Central memory CD4-positive, alpha-beta T cell (primary cell): ENCODE measurements around the gene IQCC.
A peak's percentile ranks its signal among the peaks of the same experiment; 100 is the strongest.
"Not testable (repeated sequence)": the region's sequence is repeated elsewhere in the genome, so short reads cannot be mapped to it uniquely, and the experiment has no call there.

Experiments used
- DNase-seq: peaks from one replicate; pipeline ENCODE4 v3.0.0; 2022
- total RNA-seq, 3 experiments: gene quantifications; one replicate each; lab custom pipeline; 2026; lab: John Stamatoyannopoulos, UW

IQCC gene
- 2.8 to 9.3 (median 3.5) reads per million in 3 experiments for total RNA-seq

DNA sequence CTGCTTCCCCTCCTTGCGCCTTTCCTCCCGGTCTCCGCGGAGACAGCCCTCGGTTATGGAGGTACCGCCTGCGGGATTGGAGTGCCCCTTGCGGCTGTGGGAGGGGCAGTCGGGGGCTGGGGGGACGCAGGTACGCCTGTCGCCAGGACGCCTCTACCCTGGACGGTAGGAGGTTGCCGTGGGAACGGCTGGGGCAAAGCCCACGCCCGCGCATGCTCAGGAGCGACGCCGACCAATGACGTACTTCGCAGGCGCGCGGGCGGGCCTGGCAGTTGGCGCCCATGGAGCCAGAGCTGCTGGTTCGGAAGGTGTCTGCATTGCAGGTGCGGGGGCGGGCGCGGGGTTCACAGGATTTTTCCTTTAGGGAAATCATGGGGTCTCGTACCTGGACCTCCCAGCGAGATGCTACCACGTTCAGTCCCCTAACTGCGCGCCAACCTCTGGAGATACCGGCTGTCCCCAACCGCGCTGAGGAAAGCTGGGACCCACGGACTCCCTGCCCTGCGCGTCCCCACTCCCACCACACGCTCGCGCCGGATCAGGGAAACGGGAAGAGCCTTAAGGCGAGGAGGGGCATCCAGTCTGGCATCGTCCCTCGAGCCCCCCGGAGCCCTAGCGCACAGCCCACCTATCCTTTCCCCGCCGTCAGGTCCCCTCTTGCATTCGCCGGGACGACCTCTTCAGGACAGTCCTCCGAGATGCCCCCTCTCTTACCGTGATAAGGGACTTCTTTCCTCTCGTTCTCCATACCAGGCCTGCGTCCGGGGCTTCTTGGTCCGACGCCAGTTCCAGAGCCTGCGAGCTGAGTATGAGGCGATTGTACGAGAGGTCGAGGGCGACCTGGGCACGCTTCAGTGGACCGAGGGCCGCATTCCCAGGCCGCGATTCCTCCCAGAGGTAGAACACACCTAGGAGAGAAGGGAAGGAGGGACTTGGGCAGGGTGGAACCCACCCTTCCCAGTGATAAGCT lies at the start of gene IQCC:
IQCC (plus strand) TSS at position 271 of the 970 bp plus-strand sequence; CDS start at position 282, 11 bp downstream.
- DNase-seq: peak; percentile 84

DNA sequence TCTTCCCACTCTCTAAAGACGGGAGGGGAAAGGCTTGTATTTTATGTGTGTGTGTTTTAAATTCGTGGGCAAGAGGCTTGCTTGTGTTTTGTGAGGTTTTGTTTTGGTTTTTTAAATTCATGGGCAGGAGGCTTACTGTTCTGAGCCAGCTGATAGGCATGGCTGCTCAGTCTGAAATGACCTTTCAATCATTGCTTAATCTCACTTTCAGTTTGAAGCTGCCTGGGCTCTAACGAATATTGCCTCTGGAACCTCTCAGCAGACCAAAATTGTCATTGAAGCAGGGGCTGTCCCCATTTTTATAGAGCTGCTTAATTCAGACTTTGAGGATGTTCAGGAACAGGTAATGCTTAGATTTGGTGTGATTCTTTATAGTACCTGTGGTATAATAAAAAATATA lies 46.3 kb upstream of the IQCC start:
- DNase-seq: no peak

DNA sequence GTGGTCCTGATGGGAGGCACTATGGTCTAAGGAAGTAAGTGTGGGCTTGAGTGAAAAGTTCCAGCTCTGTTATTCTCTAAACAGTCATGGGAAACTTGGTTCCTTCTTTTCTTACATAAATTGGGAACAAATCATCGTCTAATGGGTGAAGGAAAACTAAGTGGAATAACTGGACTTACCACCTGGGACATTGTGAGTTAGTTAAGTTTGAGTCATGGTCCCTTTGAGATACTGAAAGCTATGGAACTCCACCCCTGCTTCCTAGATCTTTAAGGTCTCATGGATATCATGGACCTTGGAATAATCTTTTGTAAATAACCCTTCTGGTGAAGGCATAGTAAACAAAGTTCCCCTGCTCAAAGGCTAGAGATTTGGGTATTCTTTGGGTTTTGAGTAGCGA lies 42.1 kb upstream of the IQCC start:
- no peak for DNase-seq

DNA sequence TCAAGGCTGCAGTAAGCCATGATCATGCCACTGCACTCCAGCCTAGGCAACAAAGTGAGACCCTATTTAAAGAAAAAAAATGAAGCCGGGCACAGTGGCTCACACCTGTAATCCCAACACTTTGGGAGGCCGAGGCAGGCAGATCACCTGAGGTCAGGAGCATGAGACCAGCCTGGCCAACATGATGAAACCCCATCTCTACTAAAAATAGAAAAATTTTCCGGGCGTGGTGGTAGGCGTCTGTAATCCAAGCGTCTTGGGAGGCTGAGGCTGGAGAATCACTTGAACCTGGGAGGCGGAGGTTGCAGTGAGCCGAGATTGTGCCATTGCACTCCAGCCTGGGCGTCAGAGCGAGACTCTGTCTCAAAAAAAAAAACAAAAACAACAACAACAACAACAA lies 39.8 kb upstream of the IQCC start:
- DNase-seq: not testable (repeated sequence)

DNA sequence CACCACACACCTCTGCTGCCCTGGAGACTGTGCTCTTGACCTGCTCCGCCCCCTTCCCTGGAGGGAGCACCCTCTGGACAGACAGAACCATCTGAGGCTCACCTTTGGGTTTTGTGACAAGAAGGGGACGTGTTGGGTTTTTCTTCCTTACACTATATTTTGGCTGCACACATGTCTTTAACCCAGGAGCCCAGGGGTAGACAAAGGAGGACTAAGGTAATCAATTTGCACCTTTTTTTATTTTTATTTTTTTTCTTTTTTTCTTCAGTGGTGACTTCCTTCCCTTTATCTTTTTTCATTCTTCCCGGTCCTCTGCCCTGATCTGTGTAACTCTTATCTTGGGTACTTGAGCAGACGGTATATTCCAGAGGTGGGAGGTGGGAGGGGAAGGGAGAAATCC lies 34.5 kb upstream of the IQCC start:
- DNase-seq: no peak

DNA sequence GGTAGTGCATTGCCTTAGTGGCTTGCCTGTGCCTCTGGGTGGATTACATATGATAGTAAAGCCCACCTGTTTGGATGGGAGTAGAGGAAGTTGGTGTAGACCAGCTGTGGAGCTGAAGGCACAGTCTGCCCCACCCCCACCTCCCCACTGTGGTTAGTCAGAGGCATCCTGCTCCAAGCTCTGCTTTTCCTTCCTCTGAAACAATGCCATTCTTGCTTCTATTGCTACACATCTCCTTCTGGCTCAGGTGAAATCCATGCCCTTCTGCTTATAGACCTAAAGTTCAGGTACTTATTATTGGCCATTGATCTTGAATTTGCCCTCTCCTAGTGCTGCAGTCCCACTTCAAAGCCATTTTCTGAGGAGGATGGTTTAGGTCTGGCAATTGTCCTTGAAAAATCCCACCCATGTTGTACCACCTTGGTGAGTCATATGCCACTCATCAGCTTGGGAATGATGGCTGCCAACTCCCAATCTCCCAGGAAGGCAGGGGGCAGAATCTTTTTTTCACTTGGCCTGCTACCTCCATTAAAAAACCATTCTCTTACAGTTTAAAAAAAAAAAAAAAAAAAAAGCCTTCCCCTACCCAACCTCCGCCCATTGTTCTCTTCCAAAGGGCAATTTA lies 32.7 kb upstream of the IQCC start:
- no peak for DNase-seq

DNA sequence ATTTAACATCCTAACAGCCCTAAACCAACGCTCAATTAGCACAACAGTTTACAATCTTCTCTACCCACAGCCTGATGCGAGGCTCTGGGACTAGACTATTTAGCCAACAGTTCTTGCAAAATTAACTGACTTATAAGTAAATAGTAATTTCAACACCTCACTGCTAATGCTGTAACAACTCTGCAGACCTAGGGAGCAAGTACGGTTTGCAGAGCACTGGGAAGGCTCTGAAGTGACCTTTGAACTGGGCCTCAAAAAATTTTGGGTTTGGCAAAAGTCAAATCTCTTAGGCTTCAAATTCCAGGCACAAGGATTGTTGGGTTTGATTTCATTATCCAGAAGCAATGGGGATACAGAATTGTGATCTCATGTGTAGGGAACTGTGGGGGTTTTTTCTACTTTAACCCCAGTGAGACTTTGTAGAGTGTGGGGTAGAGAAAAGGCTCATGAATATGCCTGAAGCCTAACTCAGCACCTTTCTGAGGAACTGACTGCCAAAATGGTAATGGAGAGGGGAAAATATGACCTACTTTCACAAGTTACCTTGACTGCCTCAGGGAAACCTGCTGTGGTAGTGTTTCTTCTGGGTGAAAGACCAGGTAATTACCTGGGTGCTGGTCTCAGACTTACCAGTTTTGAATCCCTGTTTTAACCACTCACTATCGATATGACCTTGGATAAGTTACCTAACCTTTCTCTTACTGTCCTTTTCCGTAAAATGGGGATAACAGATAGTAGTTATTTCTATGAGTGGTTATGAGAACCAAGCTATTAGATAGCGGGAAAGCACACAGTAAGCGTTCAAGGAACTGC lies 26.9 kb upstream of the IQCC start:
- DNase-seq: no peak

DNA sequence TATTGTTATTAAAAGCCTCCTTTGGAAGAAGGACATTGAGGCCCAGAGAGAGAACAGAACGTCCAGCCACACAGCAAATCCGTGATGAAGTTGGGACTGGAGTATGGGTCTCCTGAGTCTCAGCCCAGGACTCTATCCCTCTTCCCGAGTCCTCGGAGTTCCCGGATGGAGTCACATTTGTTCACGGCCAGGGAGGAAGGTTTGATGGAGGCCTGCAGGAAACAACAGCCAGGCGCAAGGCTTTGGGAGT lies 26.4 kb upstream of the IQCC start:
- no peak for DNase-seq

DNA sequence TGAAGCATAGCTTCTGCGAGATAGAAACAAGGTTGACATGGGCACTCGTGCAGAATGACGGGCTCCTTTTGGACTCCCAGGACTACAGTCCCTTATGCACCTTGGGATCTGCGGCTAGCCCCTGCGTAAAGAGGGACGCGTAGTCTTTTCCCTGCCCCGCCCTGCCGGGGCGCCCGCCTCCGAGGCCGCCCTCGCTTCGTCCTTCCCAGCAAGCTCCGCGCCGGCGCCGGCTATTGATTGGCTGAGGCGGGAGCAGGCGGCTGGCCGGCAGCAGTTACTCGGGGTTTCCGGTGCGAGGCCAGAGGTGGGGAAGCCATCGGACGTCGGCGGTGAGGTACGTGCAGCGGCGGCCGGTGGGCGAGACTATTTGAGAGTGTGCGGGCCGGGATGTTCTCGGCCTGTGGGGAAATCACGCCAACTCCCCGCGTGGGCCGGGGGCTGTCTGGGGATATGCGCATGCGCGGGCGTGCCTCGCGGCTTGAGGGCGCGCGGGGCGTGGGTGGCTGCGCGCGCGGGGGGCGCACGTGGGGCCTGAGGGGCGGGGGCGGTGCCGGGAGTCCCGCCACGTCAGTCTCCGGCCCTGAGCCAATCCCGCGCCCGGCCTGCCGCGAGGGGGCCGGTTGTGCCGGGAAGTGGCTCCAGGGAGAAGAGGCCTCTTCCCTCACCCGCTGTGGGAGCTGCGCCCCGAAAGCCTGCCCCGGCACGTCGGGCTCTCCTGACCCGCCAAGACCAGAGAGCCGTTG lies 25.9 kb upstream of the IQCC start, which contains the start of gene TXLNA:
TXLNA (plus strand) TSS at position 233 of the 743 bp plus-strand sequence. CDS start 671 bp downstream, outside the sequence.
- peak; percentile 84 for DNase-seq

DNA sequence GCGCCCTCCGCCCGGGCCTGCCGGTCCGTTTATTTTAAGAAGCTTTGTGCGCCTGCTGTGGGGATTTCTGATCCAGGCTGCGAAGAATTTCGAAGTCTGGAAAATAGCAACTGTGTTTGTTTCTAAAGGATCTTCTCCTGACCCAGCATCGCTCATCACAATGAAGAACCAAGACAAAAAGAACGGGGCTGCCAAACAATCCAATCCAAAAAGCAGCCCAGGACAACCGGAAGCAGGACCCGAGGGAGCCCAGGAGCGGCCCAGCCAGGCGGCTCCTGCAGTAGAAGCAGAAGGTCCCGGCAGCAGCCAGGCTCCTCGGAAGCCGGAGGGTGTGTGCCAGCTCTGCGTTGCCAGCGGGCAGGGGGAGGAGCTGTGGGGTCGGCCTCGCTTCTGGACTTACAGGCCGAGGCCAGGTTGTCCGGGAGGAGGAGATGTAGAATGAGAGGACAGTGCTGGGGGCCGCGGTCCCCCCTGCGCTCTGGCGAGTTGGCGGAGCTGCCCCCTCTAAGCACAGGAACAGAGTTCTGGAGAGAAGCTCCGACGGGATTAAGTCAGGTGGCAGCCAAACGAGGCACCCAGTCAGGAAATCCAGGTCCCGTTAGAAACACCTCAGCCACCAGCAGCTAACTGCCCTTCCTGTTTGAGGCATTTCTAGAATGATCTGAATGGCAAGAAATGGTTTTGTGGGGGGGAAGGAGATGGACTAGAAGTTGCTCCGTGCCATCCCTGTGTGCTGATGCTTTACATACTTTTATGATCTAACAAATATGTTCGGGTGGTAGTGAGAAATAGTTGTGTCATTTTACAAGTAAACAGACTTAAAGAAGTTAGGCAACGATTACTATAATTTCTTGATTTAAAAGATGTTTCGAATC lies 25.0 kb upstream of the IQCC start:
- no peak for DNase-seq

DNA sequence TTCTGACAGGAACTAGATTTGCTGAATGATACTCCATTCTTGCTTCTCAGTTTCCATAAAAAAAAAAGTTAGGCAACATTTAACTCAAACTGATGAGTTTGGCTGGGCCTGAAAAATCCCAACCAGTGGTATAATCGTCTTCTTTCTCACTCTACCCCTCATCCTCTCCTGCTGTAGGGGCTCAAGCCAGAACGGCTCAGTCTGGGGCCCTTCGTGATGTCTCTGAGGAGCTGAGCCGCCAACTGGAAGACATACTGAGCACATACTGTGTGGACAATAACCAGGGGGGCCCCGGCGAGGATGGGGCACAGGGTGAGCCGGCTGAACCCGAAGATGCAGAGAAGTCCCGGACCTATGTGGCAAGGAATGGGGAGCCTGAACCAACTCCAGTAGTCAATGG lies 24.4 kb upstream of the IQCC start:
- DNase-seq: no peak

DNA sequence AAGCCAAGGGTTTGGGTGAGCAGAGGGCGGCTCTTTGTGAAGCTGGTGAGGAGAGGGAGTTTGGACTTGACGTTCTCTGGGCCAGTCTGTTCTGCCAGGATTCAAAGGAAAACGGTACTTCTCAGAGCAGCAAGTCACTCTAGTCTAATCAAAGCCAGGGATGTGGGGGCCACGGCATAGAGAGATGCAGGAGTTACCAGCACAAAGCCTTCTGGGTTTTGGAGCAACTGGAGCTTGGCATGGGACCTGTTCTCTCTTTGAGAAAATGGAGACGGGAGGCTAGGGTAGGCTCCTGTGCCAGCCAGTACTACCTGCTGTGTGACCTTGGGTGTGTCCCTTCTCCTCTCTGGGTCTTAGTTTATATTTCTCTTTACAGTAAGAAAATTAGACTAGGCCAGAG lies 23.9 kb upstream of the IQCC start:
- DNase-seq: no peak

DNA sequence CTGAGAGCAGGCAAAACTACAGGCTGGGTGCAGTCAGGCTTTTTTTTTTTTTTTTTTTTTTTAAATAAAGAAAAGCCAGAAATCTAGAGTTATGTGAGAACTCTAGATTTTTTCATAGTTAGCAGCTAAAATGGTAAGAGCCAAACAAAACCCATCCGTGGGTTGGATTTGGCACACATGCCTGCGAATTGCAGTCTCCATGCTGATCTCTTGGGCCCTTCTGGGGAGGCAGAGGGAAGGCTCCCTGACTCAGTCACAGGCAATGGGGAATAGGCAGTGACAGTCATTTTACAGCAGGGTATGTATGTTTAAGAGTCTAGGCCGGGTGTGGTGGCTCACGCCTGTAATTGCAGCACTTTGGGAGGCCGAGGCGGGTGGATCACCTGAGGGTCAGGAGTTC lies 23.4 kb upstream of the IQCC start:
- no peak for DNase-seq

DNA sequence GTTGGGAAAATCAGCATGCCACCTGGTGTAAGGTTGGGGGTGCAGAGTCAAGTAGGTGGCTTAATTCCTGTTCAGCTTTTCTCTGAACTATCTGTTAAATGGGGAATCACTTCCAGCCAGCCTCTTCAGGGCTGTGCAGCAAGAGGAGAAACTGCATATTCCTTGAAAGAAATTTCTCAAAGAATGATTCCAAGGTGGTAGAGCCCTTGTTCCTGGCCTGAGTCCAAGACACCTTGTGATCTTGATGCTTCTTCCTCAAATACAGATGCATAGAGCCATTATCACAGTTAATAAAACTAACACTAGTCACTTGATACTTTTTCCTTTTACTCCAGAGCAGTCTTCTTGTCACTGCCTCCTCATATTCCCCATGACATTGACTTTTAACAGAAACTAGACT lies 20.8 kb upstream of the IQCC start:
- no peak for DNase-seq

DNA sequence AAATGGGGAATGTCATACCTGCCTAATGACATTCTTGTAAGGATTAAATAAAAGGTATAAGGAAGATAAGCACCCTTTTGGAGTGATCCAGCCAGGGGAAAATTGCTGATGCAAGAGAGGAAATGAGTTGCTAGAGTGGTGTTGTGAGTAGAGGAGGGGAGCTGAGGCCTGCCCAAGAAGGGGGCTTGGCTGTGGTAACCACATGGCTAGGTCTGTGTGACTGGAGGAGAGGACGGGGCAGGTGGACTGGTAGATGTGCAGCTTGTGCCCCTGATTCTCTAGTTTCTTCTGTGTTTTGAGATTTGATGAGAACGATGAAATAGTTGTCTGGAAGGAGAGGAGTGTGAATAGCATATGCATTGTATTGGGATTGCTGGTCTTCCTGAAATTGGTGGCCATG lies 19.4 kb upstream of the IQCC start:
- no peak for DNase-seq

DNA sequence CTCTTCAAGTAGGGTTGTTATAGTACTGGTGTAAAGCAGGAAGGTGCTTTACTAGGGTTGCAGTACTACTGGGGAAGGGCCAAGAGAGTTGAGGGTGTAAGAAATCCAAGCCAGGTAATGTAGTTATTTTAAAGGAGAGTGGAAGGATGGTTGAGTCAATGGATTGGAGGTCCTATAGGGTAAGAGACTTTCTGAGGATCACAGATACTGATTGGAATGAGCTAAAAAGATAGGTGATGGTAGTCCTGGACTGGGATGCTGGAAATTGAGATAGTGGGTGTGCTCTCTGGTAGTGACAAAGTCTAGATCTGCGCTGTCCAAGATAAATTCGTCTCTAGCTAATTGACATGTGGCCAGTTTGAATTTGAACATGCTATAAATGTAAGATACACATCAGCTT lies 19.0 kb upstream of the IQCC start:
- DNase-seq: no peak

DNA sequence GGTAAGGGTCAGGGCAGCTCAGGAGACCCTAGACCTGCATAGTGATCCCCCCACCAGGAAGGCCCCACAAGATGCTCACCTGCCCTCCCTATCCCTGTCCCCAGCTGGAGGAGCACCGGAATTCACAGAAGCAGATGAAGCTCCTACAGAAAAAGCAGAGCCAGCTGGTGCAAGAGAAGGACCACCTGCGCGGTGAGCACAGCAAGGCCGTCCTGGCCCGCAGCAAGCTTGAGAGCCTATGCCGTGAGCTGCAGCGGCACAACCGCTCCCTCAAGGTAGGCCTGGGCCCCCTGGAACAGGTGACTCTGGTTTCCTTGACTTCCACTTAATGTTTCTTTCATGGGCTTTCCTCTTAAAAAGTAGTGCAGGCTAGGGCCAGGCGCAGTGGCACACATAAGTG lies 17.6 kb upstream of the IQCC start:
- no peak for DNase-seq

DNA sequence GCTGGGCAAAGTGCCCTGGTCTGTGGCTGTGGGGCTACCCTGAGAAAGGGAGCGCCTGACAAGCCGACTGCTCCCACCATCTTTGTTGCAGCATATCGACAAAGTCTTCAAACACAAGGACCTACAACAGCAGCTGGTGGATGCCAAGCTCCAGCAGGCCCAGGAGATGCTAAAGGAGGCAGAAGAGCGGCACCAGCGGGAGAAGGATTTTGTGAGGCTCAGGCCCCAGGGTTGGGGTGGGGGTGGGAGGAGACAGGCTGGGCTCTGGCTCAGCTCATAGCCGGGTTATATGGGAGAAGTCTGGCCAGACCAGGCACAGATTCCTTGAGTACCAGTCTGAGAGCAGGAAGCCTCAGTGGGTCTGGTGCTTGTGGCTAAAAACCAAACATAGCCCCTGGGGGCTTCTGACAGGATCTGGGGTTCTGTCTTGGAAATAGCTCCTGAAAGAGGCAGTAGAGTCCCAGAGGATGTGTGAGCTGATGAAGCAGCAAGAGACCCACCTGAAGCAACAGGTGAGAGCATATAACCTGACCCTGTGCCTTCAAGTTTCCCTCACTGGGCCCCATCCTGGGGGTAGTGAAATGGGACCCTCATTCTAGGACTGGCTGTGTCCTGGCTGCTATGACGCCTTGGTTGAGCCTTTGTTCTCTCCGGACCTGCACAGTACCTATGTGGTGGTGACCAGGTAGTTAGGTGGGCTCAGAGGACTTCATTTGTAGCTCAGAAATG lies 13.1 kb upstream of the IQCC start:
- DNase-seq: no peak

DNA sequence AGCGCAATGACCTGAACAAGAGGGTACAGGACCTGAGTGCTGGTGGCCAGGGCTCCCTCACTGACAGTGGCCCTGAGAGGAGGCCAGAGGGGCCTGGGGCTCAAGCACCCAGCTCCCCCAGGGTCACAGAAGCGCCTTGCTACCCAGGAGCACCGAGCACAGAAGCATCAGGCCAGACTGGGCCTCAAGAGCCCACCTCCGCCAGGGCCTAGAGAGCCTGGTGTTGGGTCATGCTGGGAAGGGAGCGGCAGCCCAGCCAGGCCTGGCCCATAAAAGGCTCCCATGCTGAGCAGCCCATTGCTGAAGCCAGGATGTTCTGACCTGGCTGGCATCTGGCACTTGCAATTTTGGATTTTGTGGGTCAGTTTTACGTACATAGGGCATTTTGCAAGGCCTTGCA lies 10.5 kb upstream of the IQCC start:
- DNase-seq: no peak

DNA sequence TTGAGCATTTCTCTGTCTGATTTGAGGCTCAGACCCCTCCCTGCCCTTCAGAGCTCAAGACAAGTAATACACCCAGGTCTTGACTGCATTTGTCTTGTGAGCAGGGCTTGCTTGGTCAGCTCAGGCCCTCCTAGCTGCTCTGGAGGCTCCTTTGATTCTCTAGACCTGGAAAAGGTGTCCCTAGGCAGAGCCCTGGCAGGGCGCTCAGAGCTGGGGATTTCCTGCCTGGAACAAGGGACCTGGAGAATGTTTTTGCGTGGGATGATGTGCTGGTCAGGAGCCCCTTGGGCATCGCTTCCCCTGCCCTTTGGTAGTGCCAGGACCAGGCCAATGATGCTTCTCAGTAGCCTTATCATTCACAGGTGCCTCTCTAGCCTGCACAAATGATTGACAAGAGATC lies 9.9 kb upstream of the IQCC start:
- DNase-seq: no peak
